GM12878 (cell line): Measurements from ENCODE around the gene CXXC5. TPM values are rescaled to one million over a fixed set of nuclear protein-coding genes. Genes with fewer than 3 reads are reported as not detected.

Experiments
- BMI1 ChIP-seq: fragments of 450-650 bp; IDR thresholded peaks from 2 replicates; pipeline ENCODE4 v1.6.1; 2016; ENCODE audit warnings: mild to moderate bottlenecking, moderate library complexity, borderline replicate concordance
- CHD4 ChIP-seq: fragments of 200-600 bp; sonication (generic); IDR thresholded peaks from 2 replicates; pipeline ENCODE4 v1.6.1; 2016; ENCODE audit warnings: mild to moderate bottlenecking
- CREB1 ChIP-seq: IDR thresholded peaks from 2 replicates; pipeline ENCODE4 v1.6.1; 2012; ENCODE audit warnings: low read depth, mild to moderate bottlenecking, inconsistent platforms
- CREM ChIP-seq: IDR thresholded peaks from 2 replicates; pipeline ENCODE4 v1.6.1; 2014; ENCODE audit warnings: antibody characterized with exemption, low read depth
- ESRRA ChIP-seq: IDR thresholded peaks from 2 replicates; pipeline ENCODE4 v1.6.1; 2012; ENCODE audit warnings: mild to moderate bottlenecking, low read length, improper control_type of control experiment
- FOS ChIP-seq: IDR thresholded peaks from 3 replicates; pipeline ENCODE4 v1.6.1; 2011; ENCODE audit warnings: borderline replicate concordance; ENCODE audit not compliant: insufficient read length; ENCODE audit errors: extremely low read depth
- GATAD2B ChIP-seq: fragments of 450-650 bp; conservative IDR thresholded peaks from 2 replicates; pipeline ENCODE4 v1.6.1; 2017; ENCODE audit warnings: low read depth, mild to moderate bottlenecking, moderate library complexity
- HDAC2 ChIP-seq: fragments of 200-600 bp; sonication (generic); IDR thresholded peaks from 2 replicates; pipeline ENCODE4 v1.6.1; 2017
- KDM1A ChIP-seq: fragments of 200-600 bp; sonication (generic); IDR thresholded peaks from 2 replicates; pipeline ENCODE4 v1.6.1; 2016; ENCODE audit warnings: borderline replicate concordance
- NBN ChIP-seq: fragments of 450-650 bp; IDR thresholded peaks from 2 replicates; pipeline ENCODE4 v1.6.1; 2016
- TBL1XR1 ChIP-seq: IDR thresholded peaks from 2 replicates; pipeline ENCODE4 v1.6.1; 2012; ENCODE audit warnings: low read depth, low read length, improper control_type of control experiment
- ZNF217 ChIP-seq: fragments of 450-650 bp; IDR thresholded peaks from 2 replicates; pipeline ENCODE4 v1.6.1; 2017; ENCODE audit warnings: antibody characterized with exemption, mild to moderate bottlenecking
- polyA plus RNA-seq, 11 experiments: library from polyadenylated mRNA; depleted of rRNA in 4 of 11; unstranded in 6 of 11; stranded (reverse) in 5 of 11; fragments of >200 nt; fragmentation: Nextera tagmentation in 4 of 11; fragmentation: Illumina TruSeq in 1 of 11; extraction: Ambion mirVana in 4 of 11; extraction: Trizol in 1 of 11; gene quantifications; 1 replicate in 1 of 11; 2 replicates in 10 of 11; pipeline versions ENCODE4 v1.2.1 to v1.2.3, GENCODE V29; 2011 to 2016; ENCODE audit warnings: inconsistent platforms in 2 of 11, missing spikeins in 2 of 11, low read depth in 1 of 11
- total RNA-seq, 4 experiments: library from RNA; depleted of rRNA in 3 of 4; stranded (reverse); fragments of >200 nt in 3 of 4; fragmentation: Illumina TruSeq in 1 of 4; extraction: Trizol in 1 of 4; gene quantifications; 2 replicates each; pipeline versions ENCODE4 v1.2.1 to v1.2.3, GENCODE V29; 2013 to 2021
- TF ChIP-seq, protein P1 (sequence below): fragments of 450-650 bp; formaldehyde crosslinking; IDR thresholded peaks from 2 replicates; pipeline ENCODE4 v1.5.0; 2022; ENCODE audit warnings: mild to moderate bottlenecking, missing genetic modification characterization
- TF ChIP-seq, protein P2 (sequence below): fragments of 450-650 bp; IDR thresholded peaks from 2 replicates; pipeline ENCODE4 v1.6.1; 2016; ENCODE audit warnings: mild to moderate bottlenecking
- TF ChIP-seq, protein P3 (sequence below): IDR thresholded peaks from 2 replicates; pipeline ENCODE4 v1.6.1; 2012; ENCODE audit warnings: low read depth, low read length, improper control_type of control experiment
- TF ChIP-seq, protein P4 (sequence below): fragments of 150-350 bp; IDR thresholded peaks from 2 replicates; pipeline ENCODE4 v1.6.1; 2016; ENCODE audit warnings: low read depth, low read length

Gene CXXC5
- total and polyA plus RNA-seq, 10 of the 15 experiments (the other 5 are each of a cell fraction or from before 2014, with no cell fraction given): 1.8 to 90.8 (median 40.7) TPM

- TF ChIP-seq, protein P1, sequence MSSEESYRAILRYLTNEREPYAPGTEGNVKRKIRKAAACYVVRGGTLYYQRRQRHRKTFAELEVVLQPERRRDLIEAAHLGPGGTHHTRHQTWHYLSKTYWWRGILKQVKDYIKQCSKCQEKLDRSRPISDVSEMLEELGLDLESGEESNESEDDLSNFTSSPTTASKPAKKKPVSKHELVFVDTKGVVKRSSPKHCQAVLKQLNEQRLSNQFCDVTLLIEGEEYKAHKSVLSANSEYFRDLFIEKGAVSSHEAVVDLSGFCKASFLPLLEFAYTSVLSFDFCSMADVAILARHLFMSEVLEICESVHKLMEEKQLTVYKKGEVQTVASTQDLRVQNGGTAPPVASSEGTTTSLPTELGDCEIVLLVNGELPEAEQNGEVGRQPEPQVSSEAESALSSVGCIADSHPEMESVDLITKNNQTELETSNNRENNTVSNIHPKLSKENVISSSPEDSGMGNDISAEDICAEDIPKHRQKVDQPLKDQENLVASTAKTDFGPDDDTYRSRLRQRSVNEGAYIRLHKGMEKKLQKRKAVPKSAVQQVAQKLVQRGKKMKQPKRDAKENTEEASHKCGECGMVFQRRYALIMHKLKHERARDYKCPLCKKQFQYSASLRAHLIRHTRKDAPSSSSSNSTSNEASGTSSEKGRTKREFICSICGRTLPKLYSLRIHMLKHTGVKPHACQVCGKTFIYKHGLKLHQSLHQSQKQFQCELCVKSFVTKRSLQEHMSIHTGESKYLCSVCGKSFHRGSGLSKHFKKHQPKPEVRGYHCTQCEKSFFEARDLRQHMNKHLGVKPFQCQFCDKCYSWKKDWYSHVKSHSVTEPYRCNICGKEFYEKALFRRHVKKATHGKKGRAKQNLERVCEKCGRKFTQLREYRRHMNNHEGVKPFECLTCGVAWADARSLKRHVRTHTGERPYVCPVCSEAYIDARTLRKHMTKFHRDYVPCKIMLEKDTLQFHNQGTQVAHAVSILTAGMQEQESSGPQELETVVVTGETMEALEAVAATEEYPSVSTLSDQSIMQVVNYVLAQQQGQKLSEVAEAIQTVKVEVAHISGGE (CRISPR knock-in tag): no peak
- TF ChIP-seq, protein P2, sequence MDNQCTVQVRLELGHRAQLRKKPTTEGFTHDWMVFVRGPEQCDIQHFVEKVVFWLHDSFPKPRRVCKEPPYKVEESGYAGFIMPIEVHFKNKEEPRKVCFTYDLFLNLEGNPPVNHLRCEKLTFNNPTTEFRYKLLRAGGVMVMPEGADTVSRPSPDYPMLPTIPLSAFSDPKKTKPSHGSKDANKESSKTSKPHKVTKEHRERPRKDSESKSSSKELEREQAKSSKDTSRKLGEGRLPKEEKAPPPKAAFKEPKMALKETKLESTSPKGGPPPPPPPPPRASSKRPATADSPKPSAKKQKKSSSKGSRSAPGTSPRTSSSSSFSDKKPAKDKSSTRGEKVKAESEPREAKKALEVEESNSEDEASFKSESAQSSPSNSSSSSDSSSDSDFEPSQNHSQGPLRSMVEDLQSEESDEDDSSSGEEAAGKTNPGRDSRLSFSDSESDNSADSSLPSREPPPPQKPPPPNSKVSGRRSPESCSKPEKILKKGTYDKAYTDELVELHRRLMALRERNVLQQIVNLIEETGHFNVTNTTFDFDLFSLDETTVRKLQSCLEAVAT: 0 out of 2 replicates have a peak, but pooled peaks have one; percentile 51
- TF ChIP-seq TBL1XR1 (no peak), CHD4 (no peak), BMI1 (no peak), ZNF217 (no peak), CREM (0 out of 2 replicates have a peak, but pooled peaks have one; percentile 6), CREB1 (no peak), HDAC2 (no peak), GATAD2B (no peak; the same call in 1 of the 2 replicates), NBN (0 out of 2 replicates have a peak, but pooled peaks have one; percentile 12), FOS (no peak), ESRRA (no peak), KDM1A (no peak)
- TF ChIP-seq, protein P3, sequence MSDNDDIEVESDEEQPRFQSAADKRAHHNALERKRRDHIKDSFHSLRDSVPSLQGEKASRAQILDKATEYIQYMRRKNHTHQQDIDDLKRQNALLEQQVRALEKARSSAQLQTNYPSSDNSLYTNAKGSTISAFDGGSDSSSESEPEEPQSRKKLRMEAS: no peak
- TF ChIP-seq, protein P4, sequence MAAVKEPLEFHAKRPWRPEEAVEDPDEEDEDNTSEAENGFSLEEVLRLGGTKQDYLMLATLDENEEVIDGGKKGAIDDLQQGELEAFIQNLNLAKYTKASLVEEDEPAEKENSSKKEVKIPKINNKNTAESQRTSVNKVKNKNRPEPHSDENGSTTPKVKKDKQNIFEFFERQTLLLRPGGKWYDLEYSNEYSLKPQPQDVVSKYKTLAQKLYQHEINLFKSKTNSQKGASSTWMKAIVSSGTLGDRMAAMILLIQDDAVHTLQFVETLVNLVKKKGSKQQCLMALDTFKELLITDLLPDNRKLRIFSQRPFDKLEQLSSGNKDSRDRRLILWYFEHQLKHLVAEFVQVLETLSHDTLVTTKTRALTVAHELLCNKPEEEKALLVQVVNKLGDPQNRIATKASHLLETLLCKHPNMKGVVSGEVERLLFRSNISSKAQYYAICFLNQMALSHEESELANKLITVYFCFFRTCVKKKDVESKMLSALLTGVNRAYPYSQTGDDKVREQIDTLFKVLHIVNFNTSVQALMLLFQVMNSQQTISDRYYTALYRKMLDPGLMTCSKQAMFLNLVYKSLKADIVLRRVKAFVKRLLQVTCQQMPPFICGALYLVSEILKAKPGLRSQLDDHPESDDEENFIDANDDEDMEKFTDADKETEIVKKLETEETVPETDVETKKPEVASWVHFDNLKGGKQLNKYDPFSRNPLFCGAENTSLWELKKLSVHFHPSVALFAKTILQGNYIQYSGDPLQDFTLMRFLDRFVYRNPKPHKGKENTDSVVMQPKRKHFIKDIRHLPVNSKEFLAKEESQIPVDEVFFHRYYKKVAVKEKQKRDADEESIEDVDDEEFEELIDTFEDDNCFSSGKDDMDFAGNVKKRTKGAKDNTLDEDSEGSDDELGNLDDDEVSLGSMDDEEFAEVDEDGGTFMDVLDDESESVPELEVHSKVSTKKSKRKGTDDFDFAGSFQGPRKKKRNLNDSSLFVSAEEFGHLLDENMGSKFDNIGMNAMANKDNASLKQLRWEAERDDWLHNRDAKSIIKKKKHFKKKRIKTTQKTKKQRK: no peak
Measured at GRCh38 chr5:139649082-139649991, 1.2 kb downstream of the CXXC5 start (continued).
